Hippocampal formation (tissue), 2 donors: ENCODE results near the gene DENND11.
"Not testable (repeated sequence)": the region's sequence is repeated elsewhere in the genome, so short reads cannot be mapped to it uniquely, and the experiment has no call there.

Experiments
- DNase-seq, 2 donors: peaks; one replicate each; lab custom pipeline; 2025; lab: John Stamatoyannopoulos, UW

DENND11 gene

GRCh38 chr7:141708351-141708750 lies 6.4 kb upstream of the DENND11 start, which contains the start of gene WEE2:
TSS of gene WEE2 (plus strand) at chr7:141708353. CDS start at chr7:141708759, 406 bp downstream.
- no peak for DNase-seq

DNA sequence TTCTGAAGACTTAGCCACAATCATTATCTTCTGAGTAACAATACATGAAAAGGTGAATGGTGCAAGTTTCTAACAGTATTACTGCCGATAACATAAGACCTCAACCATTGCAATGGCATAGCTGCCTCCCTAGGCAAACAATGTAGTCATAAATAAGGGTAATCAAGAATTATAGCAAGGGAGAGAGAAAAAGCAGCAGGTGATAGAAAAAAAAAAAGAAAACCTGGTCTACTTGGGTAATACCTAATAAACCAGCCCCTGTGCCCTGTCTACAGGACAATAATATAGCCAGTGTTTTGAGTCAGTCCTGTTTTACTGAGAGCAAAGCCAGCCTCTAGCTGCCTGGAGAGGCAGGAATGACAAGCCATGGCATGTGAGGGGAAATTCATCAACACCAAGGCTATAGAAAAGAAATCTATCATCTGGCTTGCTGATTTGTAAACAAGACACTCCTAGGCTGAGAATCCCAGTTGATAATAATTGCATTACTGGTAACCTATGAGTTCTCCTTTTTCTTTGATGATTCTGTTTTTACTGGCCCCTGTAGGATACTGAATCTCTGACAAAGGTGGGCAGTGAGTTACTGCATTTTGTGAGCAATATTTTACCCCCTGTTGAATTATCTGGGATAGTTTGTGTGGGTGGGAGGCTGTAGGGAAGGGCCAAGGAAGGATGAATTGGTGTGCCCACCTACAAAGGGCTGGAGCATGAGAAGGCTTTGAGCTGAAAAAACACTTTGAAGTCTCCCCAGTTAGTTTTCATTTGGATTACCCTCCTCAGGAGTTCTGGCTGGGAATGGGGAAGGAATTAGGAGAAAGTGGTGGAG lies 4.5 kb upstream of the DENND11 start:
- DNase-seq, result no peak

- no peak for DNase-seq
These were observed 2.8 kb upstream of the DENND11 start for GRCh38 chr7:141704741-141705140.

DNA sequence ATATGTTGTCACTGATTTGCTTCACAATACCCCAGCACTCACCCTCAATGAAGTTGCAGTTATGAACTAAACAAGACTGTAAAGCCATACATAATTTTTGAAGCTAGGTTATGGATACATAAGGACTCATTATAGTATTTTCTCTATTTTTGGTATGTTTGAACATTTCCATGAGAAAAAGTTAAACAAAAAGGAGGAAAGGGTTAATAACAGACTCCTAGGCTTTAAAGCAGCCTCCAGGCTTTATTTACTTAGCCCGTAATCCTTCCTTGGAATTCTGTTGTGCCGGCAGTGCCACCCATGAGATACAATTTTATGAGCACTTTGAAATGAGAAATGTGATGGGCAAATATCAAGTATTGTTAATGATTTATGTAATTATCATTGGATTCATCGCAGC lies 2.1 kb upstream of the DENND11 start:
- DNase-seq, result no peak

DNA sequence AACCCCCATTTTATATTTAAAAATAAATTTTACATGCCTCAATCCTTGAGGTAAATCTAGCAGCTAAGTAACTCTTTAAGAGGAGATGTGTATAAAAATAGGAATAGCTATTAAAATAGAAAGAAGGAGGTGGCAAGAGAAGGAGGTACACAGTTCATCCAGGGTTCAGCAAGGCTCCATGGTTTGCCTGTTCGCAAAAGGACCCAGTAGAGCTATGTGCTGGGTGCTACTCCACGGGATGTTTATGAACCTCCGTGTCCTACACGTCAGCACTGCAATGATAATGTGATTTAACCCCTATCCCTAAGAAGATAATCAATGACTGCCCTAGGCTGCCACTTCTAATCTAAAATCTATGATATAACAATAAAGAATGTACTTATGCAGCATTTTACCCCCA lies 926 bp upstream of the DENND11 start:
- DNase-seq, result no peak

DNA sequence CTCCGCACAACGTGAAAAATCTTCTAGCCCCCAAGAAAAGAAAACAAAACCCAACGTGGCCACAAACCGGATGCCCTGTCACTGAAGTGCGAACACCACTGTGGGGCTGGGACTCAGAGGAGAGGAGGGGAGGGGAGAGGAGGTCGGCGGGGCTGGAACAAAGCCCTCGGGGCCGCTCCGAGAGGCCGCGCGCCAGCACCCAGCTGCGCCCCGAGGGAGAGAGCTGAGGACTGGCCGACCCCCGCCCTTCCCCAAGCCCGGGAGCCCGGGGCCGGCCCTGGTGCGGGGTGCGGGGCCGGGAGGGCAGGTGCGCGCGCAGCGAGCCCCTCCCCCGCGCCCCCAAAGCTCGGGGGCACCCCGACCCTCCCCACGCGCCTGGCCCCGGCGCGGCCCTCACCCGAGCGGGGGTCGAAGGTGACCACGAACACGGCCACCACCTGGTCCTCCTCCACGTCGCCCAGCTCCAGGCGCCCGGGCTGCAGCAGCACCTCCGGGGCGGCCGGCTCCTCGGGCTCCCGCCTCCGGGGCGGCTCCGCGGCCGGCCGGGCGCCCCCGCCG lies 398 bp downstream of the DENND11 start:
- DNase-seq, result peak in 1 of 2 donors; percentile 66

DNA sequence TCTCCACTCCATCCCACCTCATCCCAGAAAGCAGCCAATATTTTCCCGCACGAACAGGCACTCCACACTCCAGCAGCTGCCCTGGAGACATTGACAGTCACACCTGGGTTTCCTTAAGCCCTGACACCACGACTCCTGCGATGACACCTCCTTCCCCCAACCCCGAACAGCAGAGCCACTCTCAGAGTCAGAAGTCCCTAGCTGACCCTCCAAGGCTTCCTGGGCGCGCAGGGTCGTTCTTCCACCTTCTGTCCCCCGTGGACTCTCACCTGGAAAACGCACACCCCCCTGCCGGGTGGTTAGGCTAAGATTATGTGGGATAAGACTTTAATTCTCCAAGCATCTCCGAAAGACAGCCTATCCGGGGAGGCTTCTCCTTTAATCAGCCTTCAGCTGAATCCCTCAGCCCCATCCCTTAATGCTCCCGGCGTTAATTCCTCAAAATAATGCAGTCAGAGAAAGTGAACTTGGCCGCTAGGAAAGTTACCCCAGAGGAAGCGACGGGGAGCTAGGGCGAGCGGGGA lies 1.1 kb downstream of the DENND11 start:
- no peak for DNase-seq

DNA sequence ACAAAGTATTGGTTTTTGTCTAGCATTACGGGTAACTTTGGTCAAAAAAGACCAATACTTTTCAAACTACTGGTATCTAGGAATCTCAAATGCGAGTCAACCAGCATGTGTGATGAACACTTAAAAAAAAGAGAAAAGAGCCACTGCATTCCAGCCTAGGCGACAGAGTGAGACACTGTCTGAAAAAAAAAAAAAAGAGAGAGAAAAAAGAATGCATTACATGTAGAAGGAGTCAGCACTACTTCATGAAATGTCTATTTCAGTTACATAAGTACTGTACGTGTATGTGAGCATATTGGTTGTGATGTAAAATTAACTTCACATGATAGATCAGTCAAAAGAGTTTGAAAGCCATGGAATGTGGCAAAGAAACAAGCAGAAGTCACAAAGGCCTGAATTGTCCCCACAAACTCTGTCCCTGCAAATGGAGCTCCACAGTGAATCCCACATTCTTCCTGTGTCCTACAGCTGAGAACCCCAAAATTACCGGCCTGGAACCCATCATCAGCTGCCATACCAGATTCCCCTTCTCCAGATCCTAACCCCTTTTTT lies 1.6 kb downstream of the DENND11 start:
- peak in 1 of 2 donors; percentile 38 for DNase-seq

GRCh38 chr7:141699860-141700259 lies 2.1 kb downstream of the DENND11 start:
- no peak for DNase-seq

DNA sequence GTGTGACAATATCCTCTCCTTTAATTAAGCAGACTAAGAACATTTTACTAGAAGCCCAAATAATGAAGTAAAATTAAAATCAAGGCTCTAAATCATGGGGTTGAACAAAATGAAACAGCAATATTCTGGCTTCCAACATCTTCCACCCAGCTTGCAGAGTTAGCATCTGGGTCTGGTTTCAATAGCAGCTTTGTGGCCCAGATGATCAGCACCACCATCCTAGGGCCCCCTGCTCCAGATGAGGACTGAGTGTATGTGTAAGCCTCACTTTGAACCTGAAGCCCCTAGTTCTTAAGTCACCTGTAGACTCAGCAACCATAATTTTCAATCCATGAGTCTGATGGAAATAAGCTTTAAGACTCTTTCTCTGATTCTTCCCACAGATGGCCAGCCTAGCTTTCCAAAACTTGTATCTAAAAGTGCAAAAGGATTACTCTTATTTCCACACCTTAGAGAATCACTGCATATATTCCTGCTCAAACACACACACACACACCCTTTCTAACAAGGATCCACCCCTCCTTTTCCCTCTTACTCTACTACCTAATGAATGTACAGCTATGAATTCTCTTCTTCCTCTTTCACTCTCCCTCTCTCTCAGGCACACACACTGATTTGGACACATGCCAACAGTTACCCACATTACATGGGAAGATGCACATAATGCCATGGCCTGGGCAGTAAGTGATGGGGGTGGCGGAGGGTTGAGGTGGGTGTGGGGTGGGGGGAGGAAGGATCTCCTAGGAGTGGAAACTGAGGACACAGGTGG lies 3.5 kb downstream of the DENND11 start:
- no peak for DNase-seq

DNA sequence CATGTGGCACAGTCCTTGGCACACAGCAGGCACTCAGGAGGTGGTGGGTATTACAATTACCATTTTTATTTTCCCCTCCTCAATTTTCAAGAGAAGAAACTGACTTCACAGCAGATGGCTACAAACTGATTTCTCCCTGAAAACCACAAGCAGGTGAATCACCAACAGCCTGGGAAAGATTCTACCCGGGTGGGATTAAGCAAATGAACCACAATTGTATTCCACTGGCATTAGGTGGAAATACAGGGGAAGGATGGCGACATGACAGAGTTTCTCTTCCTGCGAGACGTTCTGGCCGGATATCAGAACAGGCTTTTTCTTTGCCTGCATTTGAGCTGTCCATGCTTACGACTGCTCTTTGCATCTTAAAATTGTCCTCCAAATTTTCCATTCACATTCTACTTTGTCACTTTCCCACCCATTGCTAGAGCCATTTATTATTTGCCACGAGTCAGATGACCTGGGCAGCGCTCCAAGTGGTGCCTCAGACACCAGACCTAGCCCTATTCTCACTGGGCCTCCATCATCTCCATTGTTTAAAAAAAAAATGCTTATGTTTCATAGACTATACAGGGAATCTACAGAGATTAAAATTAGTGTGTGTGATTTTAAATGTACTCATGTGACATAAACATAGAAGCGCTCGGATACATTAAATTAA lies 4.6 kb downstream of the DENND11 start:
- DNase-seq, result peak; percentile 35 to 70

- DNase-seq, result no peak
These were observed 5.6 kb downstream of the DENND11 start for GRCh38 chr7:141696348-141696747.

- no peak for DNase-seq
These were observed 6.1 kb downstream of the DENND11 start for GRCh38 chr7:141695803-141696289.

DNA sequence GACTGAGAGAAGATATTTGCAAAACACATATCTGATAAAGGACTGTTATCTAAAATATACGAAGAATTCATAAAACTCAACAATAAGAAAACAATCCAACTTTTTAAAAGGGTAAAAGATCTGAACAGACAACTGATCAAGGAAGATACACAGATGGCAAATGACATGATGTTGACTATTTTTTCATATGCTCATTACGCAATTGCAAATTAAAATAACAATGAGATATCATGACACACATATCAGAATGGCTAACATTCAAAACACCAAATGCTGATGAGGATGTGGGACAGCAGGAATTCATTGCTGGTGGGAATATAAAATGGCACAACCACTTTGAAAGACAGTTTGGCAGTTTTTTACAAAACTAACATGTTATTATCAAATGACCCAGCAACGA lies 8.9 kb downstream of the DENND11 start:
- DNase-seq, result no peak

DNA sequence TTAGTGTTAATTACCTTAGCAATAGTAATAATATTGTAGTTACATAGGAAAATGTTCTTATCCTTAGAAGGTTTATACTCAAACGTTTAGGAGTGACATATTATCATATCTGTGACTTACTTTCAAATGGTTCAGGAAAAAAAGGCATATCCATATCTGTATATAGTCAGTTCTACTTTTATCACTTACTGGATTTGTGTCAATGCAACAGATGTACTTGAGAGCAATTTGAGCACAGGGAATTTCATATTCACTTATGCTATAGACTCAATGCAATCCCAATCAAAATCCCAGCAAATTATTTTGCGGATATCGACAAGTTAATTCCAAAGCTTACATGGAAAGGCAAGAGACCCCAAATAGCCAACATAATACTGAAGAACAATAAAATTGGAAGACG lies 10.0 kb downstream of the DENND11 start:
- DNase-seq, result no peak

GRCh38 chr7:141691540-141691939 lies 10.4 kb downstream of the DENND11 start:
- DNase-seq, result no peak

DNA sequence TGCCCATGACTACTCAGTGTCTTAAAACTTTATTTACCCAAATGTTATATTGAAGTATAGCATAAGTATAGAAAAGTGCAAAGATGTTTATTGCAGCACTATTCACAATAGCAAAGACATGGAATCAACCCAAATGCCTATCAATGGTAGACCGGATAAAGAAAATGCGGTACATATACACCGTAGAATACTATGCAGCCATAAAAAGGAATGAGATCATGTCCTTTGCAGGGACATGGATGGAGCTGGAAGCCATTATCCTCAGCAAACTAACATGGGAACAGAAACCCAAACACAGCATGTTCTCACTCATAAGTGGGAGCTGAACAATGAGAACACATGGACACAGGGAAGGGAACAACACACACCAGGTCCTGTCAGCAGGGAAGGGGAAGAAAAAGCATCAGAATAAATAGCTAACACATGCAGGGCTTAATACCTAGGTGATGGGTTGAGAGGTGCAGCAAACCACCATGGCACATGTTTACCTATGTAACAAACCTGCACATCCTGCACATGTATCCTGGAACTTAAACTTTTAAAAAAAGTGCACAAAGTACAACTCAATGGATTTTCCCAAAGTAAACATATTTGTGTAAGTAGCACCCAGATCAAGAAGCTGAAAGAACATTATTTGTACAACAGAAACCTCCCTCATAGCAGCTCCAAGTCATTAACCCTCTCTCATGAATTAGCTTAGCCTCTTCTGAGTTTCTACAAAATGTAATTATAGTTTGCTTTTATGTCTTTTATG lies 12.7 kb downstream of the DENND11 start:
- not testable (repeated sequence) for DNase-seq

DNA sequence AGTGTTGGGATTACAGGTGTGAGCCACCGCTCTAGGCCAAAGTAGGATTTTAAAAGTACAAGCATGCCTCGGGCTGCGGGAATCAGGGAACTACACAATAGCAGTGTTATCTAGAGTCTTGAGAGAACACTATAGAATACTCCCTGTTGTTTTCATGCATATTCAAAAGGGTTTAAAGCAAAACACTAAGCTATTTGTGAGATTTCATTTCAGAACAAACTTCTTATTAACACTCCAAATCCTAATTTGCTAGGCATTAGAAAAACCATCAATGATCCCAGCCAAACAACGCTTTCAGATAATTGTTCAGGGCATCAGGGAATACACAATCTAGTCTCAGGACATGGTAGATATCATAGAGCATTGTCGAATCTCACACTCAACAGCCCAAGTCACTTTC lies 13.9 kb downstream of the DENND11 start:
- peak in 1 of 2 donors; percentile 46 for DNase-seq

GRCh38 chr7:141686670-141687069 lies 15.3 kb downstream of the DENND11 start:
- DNase-seq, result no peak

- DNase-seq, result no peak
These were observed 15.9 kb downstream of the DENND11 start for GRCh38 chr7:141686074-141686473.
